A673 (cell line): ENCODE measurements around the gene ANKMY1. TPM values are rescaled to one million over a fixed set of nuclear protein-coding genes. Genes with fewer than 3 reads are reported as not detected.

Source experiments
- BruUV-seq: library from RNA; stranded (reverse); fragments of 400-500 nt; replicated peaks from 2 replicates; lab custom pipeline; 2021; lab: Mats Ljungman, UMichigan
- CTCF ChIA-PET: fragments of 300-600 bp; sonication (Branson Sonifier 250); formaldehyde crosslinking; loops from one replicate; lab custom pipeline; 2022; ENCODE audit warnings: antibody characterized with exemption; lab: Charles Lee
- POLR2A ChIA-PET: fragments of 300-600 bp; sonication (Branson Sonifier 250); formaldehyde crosslinking; loops from one replicate; lab custom pipeline; 2022; ENCODE audit warnings: antibody characterized with exemption; ENCODE audit not compliant: low non-redundant PET; lab: Charles Lee
- DNase-seq: peaks from one replicate; pipeline ENCODE4 v3.0.0-alpha.2; 2015; ENCODE audit warnings: low spot score
- H3K27ac ChIP-seq: fragments of 200-600 bp; sonication (generic); 2 replicates; pipeline ENCODE4 v1.5.1; 2016; ENCODE audit warnings: mixed run types, low read depth, mild to moderate bottlenecking, mixed read lengths, antibody characterized with exemption, low read length; ENCODE audit not compliant: poor library complexity, severe bottlenecking
- H3K27me3 ChIP-seq: fragments of 200-600 bp; sonication (generic); replicated peaks from 2 replicates; pipeline ENCODE4 v1.6.1; 2017; ENCODE audit warnings: mixed run types, low read depth, mild to moderate bottlenecking, mixed read lengths, antibody characterized with exemption, low read length; ENCODE audit not compliant: insufficient read depth, poor library complexity
- H3K36me3 ChIP-seq: fragments of 200-600 bp; sonication (generic); 2 replicates; pipeline ENCODE4 v1.6.1; 2016; ENCODE audit warnings: mixed run types, mild to moderate bottlenecking, mixed read lengths, antibody characterized with exemption, low read length; ENCODE audit not compliant: insufficient read depth, poor library complexity, severe bottlenecking
- H3K4me1 ChIP-seq: fragments of 200-600 bp; sonication (generic); 2 replicates; pipeline ENCODE4 v1.6.1; 2017; ENCODE audit warnings: mixed run types, mild to moderate bottlenecking, mixed read lengths, antibody characterized with exemption, low read length; ENCODE audit not compliant: insufficient read depth, poor library complexity, severe bottlenecking
- H3K4me3 ChIP-seq: fragments of 200-600 bp; sonication (generic); 2 replicates; pipeline ENCODE4 v1.5.1; 2016; ENCODE audit warnings: low read depth, mixed run types, mild to moderate bottlenecking, mixed read lengths, low read length; ENCODE audit not compliant: poor library complexity, severe bottlenecking
- H3K9me3 ChIP-seq: fragments of 200-600 bp; sonication (generic); 2 replicates; pipeline ENCODE4 v1.6.1; 2016; ENCODE audit warnings: mixed run types, low read depth, mild to moderate bottlenecking, mixed read lengths, antibody characterized with exemption, low read length; ENCODE audit not compliant: poor library complexity, severe bottlenecking
- EZH2 ChIP-seq: fragments of 200-600 bp; sonication (generic); IDR thresholded peaks from 2 replicates; pipeline ENCODE4 v1.6.1; 2017; ENCODE audit warnings: borderline replicate concordance, low read depth, mild to moderate bottlenecking, mixed read lengths, antibody characterized with exemption, low read length; ENCODE audit not compliant: poor library complexity, severe bottlenecking
- intact Hi-C: fragments of 100-400 bp; cut with micrococcal nuclease; formaldehyde crosslinking; loops from one replicate; pipeline ENCODE4 v1.10.0; 2022; ENCODE audit not compliant: unreplicated experiment
- total RNA-seq: library from RNA; stranded (reverse); gene quantifications from 2 replicates; pipeline ENCODE4 v1.2.3, GENCODE V29; 2021
- TF ChIP-seq, protein P1 (sequence below): fragments of 300-800, 200-600 bp; sonication (generic); conservative IDR thresholded peaks from 2 replicates; pipeline ENCODE4 v1.5.1; 2017; ENCODE audit warnings: low read depth, mild to moderate bottlenecking, antibody characterized with exemption, low read length, moderate library complexity, mixed read lengths

ANKMY1 gene
- total RNA-seq, 1 experiment from 2014 or later, result 21.8 TPM

DNA sequence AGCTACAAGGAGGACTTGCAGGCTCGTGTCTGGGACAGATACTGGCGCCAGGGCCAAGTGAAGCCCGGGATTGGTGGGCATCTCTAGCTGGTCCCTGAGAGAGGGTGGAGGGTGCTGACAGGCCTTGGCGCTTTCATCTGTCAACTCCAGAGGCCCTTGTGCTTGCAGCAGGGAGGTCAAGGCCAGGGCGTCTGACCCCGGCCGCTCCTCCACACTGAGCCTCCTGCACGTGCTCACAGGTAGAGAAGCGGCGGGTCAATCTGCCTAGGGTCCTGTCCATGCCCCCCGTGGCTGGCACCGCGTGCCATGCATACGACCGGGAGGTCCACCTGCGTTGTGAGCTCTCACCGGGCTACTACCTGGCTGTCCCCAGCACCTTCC lies 38.3 kb upstream of the ANKMY1 start:
- BruUV-seq, result no TSS peak
- ChIA-PET POLR2A (no interaction called here), CTCF (no interaction called here)
- Histone ChIP-seq H3K27ac (no peak overlapping the region), H3K27me3 (no peaks in the 10 kb centered on the region), H3K4me3 (no peak overlapping the region), H3K9me3 (no peaks in the 10 kb centered on the region), H3K36me3 (peaks cover 10% of the 10 kb centered on the region), H3K4me1 (no peaks in the 10 kb centered on the region)
- DNase-seq, result no peak
- intact Hi-C loops, result no loop called here
- TF ChIP-seq, protein P1, sequence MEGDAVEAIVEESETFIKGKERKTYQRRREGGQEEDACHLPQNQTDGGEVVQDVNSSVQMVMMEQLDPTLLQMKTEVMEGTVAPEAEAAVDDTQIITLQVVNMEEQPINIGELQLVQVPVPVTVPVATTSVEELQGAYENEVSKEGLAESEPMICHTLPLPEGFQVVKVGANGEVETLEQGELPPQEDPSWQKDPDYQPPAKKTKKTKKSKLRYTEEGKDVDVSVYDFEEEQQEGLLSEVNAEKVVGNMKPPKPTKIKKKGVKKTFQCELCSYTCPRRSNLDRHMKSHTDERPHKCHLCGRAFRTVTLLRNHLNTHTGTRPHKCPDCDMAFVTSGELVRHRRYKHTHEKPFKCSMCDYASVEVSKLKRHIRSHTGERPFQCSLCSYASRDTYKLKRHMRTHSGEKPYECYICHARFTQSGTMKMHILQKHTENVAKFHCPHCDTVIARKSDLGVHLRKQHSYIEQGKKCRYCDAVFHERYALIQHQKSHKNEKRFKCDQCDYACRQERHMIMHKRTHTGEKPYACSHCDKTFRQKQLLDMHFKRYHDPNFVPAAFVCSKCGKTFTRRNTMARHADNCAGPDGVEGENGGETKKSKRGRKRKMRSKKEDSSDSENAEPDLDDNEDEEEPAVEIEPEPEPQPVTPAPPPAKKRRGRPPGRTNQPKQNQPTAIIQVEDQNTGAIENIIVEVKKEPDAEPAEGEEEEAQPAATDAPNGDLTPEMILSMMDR, result no peak
- TF ChIP-seq EZH2, result no peak

DNA sequence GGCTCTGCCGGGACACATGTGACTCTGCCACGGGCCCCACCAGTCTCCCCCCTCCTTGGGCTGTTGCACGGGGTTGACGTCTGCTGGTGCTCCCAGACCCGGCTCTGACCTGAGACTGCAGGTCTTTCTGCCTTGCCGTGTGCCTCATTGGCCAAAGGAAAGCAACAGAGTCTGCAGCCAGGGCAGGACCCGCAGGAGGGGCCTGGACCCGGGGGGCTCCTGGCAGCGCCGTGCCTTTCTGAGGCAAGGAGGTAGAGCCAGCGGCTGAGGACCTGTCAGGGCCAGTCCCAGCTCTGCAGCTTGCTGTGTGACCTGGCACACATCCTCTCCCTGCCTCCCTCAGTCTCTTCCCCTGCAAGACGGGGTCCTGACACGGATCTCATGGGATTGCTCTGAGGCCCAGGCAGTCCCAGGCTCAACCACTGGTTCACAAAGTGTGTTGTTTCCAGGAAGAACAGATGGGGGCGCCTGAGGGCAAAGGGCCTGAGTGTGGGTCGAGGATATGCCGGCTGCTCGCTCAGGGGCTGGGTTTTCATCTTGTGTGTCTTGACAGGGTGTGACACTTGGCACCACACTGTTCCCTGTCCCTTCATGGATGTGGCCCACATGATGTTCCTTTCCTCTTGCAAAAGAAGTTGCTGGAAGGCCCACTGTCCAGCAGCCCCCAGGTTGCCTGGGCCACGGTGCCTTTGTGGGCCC lies 37.7 kb upstream of the ANKMY1 start:
- Histone ChIP-seq H3K27ac (no peak overlapping the region), H3K36me3 (peaks cover 14% of the 10 kb centered on the region), H3K4me1 (no peaks in the 10 kb centered on the region), H3K4me3 (no peak overlapping the region), H3K9me3 (no peaks in the 10 kb centered on the region), H3K27me3 (no peaks in the 10 kb centered on the region)
- CTCF ChIA-PET, result no interaction called here
- no TSS peak for BruUV-seq
- DNase-seq, result peak; percentile 30
- TF ChIP-seq EZH2, result no peak
- TF ChIP-seq, protein P1, result peak; percentile 41
- POLR2A ChIA-PET, result no interaction called here
- intact Hi-C loops, result no loop called here

DNA sequence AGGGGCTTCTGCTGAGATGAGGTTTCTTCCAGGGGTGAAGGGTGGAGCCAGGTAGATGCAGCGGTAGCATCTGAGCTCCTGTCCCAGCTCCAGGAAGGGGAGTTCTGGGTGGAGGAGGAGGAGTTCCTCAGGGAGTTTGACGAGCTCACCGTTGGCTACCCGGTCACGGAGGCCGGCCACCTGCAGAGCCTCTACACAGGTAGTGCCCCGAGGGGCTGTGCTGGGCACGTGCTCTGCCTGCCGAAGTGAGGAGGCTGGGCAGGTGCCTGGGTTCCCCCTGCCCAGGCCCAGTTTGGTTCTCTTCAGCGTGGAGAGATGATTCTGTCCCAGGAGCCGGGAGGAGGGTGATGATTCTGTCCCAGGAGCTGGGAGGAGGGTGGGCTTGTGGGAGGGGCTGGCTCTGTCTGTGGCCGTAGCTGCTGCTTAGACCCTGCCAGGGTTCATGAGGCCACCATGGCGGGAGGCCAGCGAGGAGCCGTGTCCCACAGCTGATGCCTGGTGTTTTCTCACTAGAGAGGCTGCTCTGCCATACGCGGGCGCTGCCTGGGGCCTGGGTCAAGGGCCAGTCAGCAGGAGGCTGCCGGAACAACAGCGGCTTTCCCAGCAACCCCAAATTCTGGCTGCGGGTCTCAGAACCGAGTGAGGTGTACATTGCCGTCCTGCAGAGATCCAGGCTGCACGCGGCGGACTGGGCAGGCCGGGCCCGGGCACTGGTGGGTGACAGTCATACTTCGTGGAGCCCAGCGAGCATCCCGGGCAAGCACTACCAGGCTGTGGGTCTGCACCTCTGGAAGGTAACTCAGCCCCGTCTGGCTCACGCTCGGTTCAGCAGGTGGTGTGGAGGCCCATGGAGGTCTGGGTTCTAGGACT lies 37.0 kb upstream of the ANKMY1 start:
- intact Hi-C loops, result no loop called here

More for the DNA sequence above, 37.0 kb upstream of the ANKMY1 start:
- Histone ChIP-seq H3K36me3 (peaks cover 14% of the 10 kb centered on the region), H3K4me1 (no peaks in the 10 kb centered on the region), H3K27ac (no peak overlapping the region), H3K9me3 (no peaks in the 10 kb centered on the region), H3K4me3 (no peak overlapping the region), H3K27me3 (no peaks in the 10 kb centered on the region)
- TF ChIP-seq EZH2, result no peak
- TF ChIP-seq, protein P1, result no peak
- no peak for DNase-seq
- ChIA-PET CTCF (no interaction called here), POLR2A (no interaction called here)
- BruUV-seq, result no TSS peak
